Embryonic facial prominence (tissue), 1 donor: ENCODE data around the gene MAP3K2.

Experiments
- DNase-seq: peaks from one replicate; pipeline ENCODE4 v3.0.0-alpha.2; 2016; ENCODE audit errors: extremely low spot score

Gene MAP3K2

GRCh38 chr2:127293386-127293747 lies 94.4 kb downstream of the MAP3K2 start:
- no peak for DNase-seq

- no peak for DNase-seq
Observed at GRCh38 chr2:127288274-127288673, 99.5 kb downstream of the MAP3K2 start.

- DNase-seq, result no peak
Observed at GRCh38 chr2:127283275-127283674, 104.5 kb downstream of the MAP3K2 start.

GRCh38 chr2:127280693-127281092 lies 107.1 kb downstream of the MAP3K2 start:
- DNase-seq, result no peak

GRCh38 chr2:127279781-127280180 lies 108.0 kb downstream of the MAP3K2 start:
- no peak for DNase-seq

GRCh38 chr2:127278959-127279358 lies 108.8 kb downstream of the MAP3K2 start:
- DNase-seq, result no peak

- no peak for DNase-seq
Observed at GRCh38 chr2:127277028-127277427, 110.7 kb downstream of the MAP3K2 start.

GRCh38 chr2:127275789-127276188 lies 112.0 kb downstream of the MAP3K2 start:
- DNase-seq, result no peak

GRCh38 chr2:127275356-127275755 lies 112.4 kb downstream of the MAP3K2 start:
- no peak for DNase-seq

GRCh38 chr2:127270663-127271062 lies 117.1 kb downstream of the MAP3K2 start:
- DNase-seq, result no peak

GRCh38 chr2:127261804-127262406 lies 125.9 kb downstream of the MAP3K2 start:
- DNase-seq, result peak; percentile 6

- no peak for DNase-seq
Observed at GRCh38 chr2:127259355-127259754, 128.4 kb downstream of the MAP3K2 start.

- DNase-seq, result no peak
Observed at GRCh38 chr2:127256866-127257265, 130.9 kb downstream of the MAP3K2 start.

- no peak for DNase-seq
Observed at GRCh38 chr2:127256381-127256780, 131.4 kb downstream of the MAP3K2 start.

GRCh38 chr2:127255721-127256120 lies 132.1 kb downstream of the MAP3K2 start:
- DNase-seq, result no peak

- no peak for DNase-seq
Observed at GRCh38 chr2:127255146-127255545, 132.6 kb downstream of the MAP3K2 start.

GRCh38 chr2:127254386-127254981 lies 133.3 kb downstream of the MAP3K2 start:
- no peak for DNase-seq
